ENCODE data around the gene UBR2. TPM values are rescaled to one million over a fixed set of nuclear protein-coding genes. Genes with fewer than 3 reads are reported as not detected.

The UBR2 gene
- total RNA-seq, 1 experiment from 2014 or later: 21.7 TPM

GRCh38 chr6:42562788-42563405 is 932 bp upstream of the UBR2 start:
- Mint-ChIP-seq H3K36me3 (ENCODE audit: insufficient read depth, unreplicated experiment) (peaks cover 6% of the 10 kb centered on the region), H3K27ac (ENCODE audit: unreplicated experiment) (peak overlapping the region; percentile 96), H3K4me3 (ENCODE audit: unreplicated experiment) (peak overlapping the region; percentile 98), H3K9me3 (ENCODE audit: unreplicated experiment) (no peaks in the 10 kb centered on the region), H3K4me1 (ENCODE audit: low read depth, unreplicated experiment) (peaks cover 16% of the 10 kb centered on the region), H3K27me3 (ENCODE audit: insufficient read depth, unreplicated experiment) (no peaks in the 10 kb centered on the region)
- no peaks in the 10 kb centered on the region for H3K9me3 ChIP-seq
- POLR2A ChIA-PET: no interaction called here
- H3K4me1 ChIP-seq: no peaks in the 10 kb centered on the region
- no TSS peak for BruUV-seq (replicated peaks)
- no peaks in the 10 kb centered on the region for H3K36me3 ChIP-seq (ENCODE audit: control insufficient read depth, insufficient read depth, low read length)
- intact Hi-C loops (cut with micrococcal nuclease; ENCODE audit: unreplicated experiment): loop anchor here (5.0 to 10.0 kb wide), 2 partner anchors 182 to 314 kb away; partner anchors contain the start of genes RPL7L1 and TBCC
- CTCF ChIA-PET: interaction anchor here (0.6 to 3.4 kb wide), 4 partner anchors 12 to 30 kb away, joined by 3 to 25 read pairs (median 4); no protein-coding TSS in a partner anchor
- no peak for DNase-seq
- H3K4me3 ChIP-seq (ENCODE audit: low read depth, low read length): no peak overlapping the region
- H3K27me3 ChIP-seq (replicated peaks; ENCODE audit: control insufficient read depth, insufficient read depth, low read length): no peaks in the 10 kb centered on the region
- TF ChIP-seq CTCF (IDR thresholded peaks at IDR 0.05; ENCODE audit: insufficient read depth in 1 of 2, low read depth in 1 of 2, low read length in 1 of 2, severe bottlenecking in 1 of 2, unreplicated experiment in 1 of 2): no peak

- TF ChIP-seq CTCF (IDR thresholded peaks at IDR 0.05; ENCODE audit: insufficient read depth in 1 of 2, low read depth in 1 of 2, low read length in 1 of 2, severe bottlenecking in 1 of 2, unreplicated experiment in 1 of 2): no peak
- POLR2A ChIA-PET: interaction anchor here (0.6 to 1.6 kb wide), 5 partner anchors 10 to 365 kb away, joined by 3 to 4 read pairs (median 4); partner anchors contain the start of genes CNPY3 and RPL7L1
- BruUV-seq (replicated peaks): no TSS peak
- CTCF ChIA-PET: interaction anchor here (0.6 to 3.4 kb wide), 7 partner anchors 17 to 643 kb away, joined by 3 to 25 read pairs (median 3); partner anchors contain the start of genes BYSL, KLC4, MED20 and MRPL2
- no peak for DNase-seq
- H3K27me3 Mint-ChIP-seq (ENCODE audit: insufficient read depth, unreplicated experiment): no peaks in the 10 kb centered on the region
- peak overlapping the region; percentile 84 for H3K4me3 ChIP-seq (ENCODE audit: low read depth, low read length)
- H3K4me1 Mint-ChIP-seq (ENCODE audit: low read depth, unreplicated experiment): peaks cover 16% of the 10 kb centered on the region
- H3K27ac Mint-ChIP-seq (ENCODE audit: unreplicated experiment): peak overlapping the region; percentile 96
- H3K9me3 ChIP-seq: no peaks in the 10 kb centered on the region
- no peaks in the 10 kb centered on the region for H3K9me3 Mint-ChIP-seq (ENCODE audit: unreplicated experiment)
- H3K36me3 Mint-ChIP-seq (ENCODE audit: insufficient read depth, unreplicated experiment): peaks cover 6% of the 10 kb centered on the region
- no peaks in the 10 kb centered on the region for H3K36me3 ChIP-seq (ENCODE audit: control insufficient read depth, insufficient read depth, low read length)
- H3K4me1 ChIP-seq: no peaks in the 10 kb centered on the region
- intact Hi-C loops (cut with micrococcal nuclease; ENCODE audit: unreplicated experiment): loop anchor here (5.0 to 10.0 kb wide), 2 partner anchors 180 to 313 kb away; partner anchors contain the start of genes RPL7L1 and TBCC
- no peaks in the 10 kb centered on the region for H3K27me3 ChIP-seq (replicated peaks; ENCODE audit: control insufficient read depth, insufficient read depth, low read length)
- H3K4me3 Mint-ChIP-seq (ENCODE audit: unreplicated experiment): peak overlapping the region; percentile 98
Measured at GRCh38 chr6:42564506-42564825, 637 bp downstream of the UBR2 start.

- Mint-ChIP-seq H3K4me3 (ENCODE audit: unreplicated experiment) (peak overlapping the region; percentile 98), H3K27ac (ENCODE audit: unreplicated experiment) (no peak overlapping the region), H3K4me1 (ENCODE audit: low read depth, unreplicated experiment) (peaks cover 16% of the 10 kb centered on the region), H3K36me3 (ENCODE audit: insufficient read depth, unreplicated experiment) (peaks cover 6% of the 10 kb centered on the region), H3K9me3 (ENCODE audit: unreplicated experiment) (no peaks in the 10 kb centered on the region), H3K27me3 (ENCODE audit: insufficient read depth, unreplicated experiment) (no peaks in the 10 kb centered on the region)
- H3K36me3 ChIP-seq (ENCODE audit: control insufficient read depth, insufficient read depth, low read length): no peaks in the 10 kb centered on the region
- no peaks in the 10 kb centered on the region; the same call in 1 of the 2 replicates for H3K9me3 ChIP-seq
- CTCF ChIA-PET: interaction anchor here (3.4 kb wide), 1 partner anchor 19 kb away, joined by 25 read pairs; no protein-coding TSS in a partner anchor
- intact Hi-C loops (cut with micrococcal nuclease; ENCODE audit: unreplicated experiment): loop anchor here (10.0 kb wide), 1 partner anchor 179 kb away; the partner anchor contains the start of gene TBCC
- POLR2A ChIA-PET: no interaction called here
- H3K4me1 ChIP-seq: no peaks in the 10 kb centered on the region
- H3K27me3 ChIP-seq (replicated peaks; ENCODE audit: control insufficient read depth, insufficient read depth, low read length): no peaks in the 10 kb centered on the region
- DNase-seq: no peak
- no peak for TF ChIP-seq CTCF (IDR thresholded peaks at IDR 0.05; ENCODE audit: insufficient read depth in 1 of 2, low read depth in 1 of 2, low read length in 1 of 2, severe bottlenecking in 1 of 2, unreplicated experiment in 1 of 2)
- no TSS peak for BruUV-seq (replicated peaks)
- peak overlapping the region; percentile 84; the same call in 1 of the 2 replicates for H3K4me3 ChIP-seq (ENCODE audit: low read depth, low read length)
Measured at GRCh38 chr6:42565823-42566613, 2.2 kb downstream of the UBR2 start.
